Stimulated activated CD4-positive, alpha-beta T cell treated with anti-CD3 and anti-CD28 coated beads, Interleukin-15, amount 100 ng/mL, for 1 hour (primary cell): ENCODE results near the gene PTRH1.

Experiments
- DNase-seq, 2 donors: peaks; one replicate each; pipeline ENCODE4 v3.0.0-alpha.2; 2020; ENCODE audit warnings: low read depth in 1 of 2, low spot score in 1 of 2

The PTRH1 gene

GRCh38 chr9:127720031-127720864 lies 4.8 kb upstream of the PTRH1 start:
- no peak for DNase-seq

GRCh38 chr9:127717766-127718165 lies 2.3 kb upstream of the PTRH1 start:
- no peak for DNase-seq

GRCh38 chr9:127716412-127716811 lies 949 bp upstream of the PTRH1 start:
- no peak for DNase-seq

- DNase-seq = peak in 1 of 2 donors; percentile 11
Observed at GRCh38 chr9:127714951-127715469, 453 bp downstream of the PTRH1 start.

GRCh38 chr9:127714020-127714750 lies 1.3 kb downstream of the PTRH1 start:
- no peak for DNase-seq

- no peak for DNase-seq
Observed at GRCh38 chr9:127712867-127713266, 2.6 kb downstream of the PTRH1 start.

- DNase-seq = no peak
Observed at GRCh38 chr9:127712371-127712770, 3.1 kb downstream of the PTRH1 start.

GRCh38 chr9:127711831-127712274 lies 3.6 kb downstream of the PTRH1 start:
- no peak for DNase-seq

GRCh38 chr9:127711226-127711701 lies 4.2 kb downstream of the PTRH1 start:
- DNase-seq = no peak

GRCh38 chr9:127710204-127710783 lies 5.2 kb downstream of the PTRH1 start:
- no peak for DNase-seq

- no peak for DNase-seq
Observed at GRCh38 chr9:127708952-127709587, 6.4 kb downstream of the PTRH1 start.

- no peak for DNase-seq
Observed at GRCh38 chr9:127707766-127708165, 7.7 kb downstream of the PTRH1 start.

- no peak for DNase-seq
Observed at GRCh38 chr9:127706836-127707241, 8.6 kb downstream of the PTRH1 start, which contains the start of gene CFAP157. CFAP157 (plus strand) TSS chr9:127706988; CDS start chr9:127707032, 44 bp downstream.

GRCh38 chr9:127705577-127706379 lies 9.7 kb downstream of the PTRH1 start:
- DNase-seq = no peak

- DNase-seq = no peak
Observed at GRCh38 chr9:127703289-127703946, 12.0 kb downstream of the PTRH1 start.

- DNase-seq = no peak
Observed at GRCh38 chr9:127700594-127701255, 14.7 kb downstream of the PTRH1 start.

GRCh38 chr9:127700140-127700539 lies 15.3 kb downstream of the PTRH1 start:
- no peak for DNase-seq

- DNase-seq = peak; percentile 71 to 72
Observed at GRCh38 chr9:127698985-127699670, 16.3 kb downstream of the PTRH1 start.
